DND-41 (cell line): ENCODE measurements around the gene FXYD5.

ENCODE experiments used
- CTCF ChIP-seq: IDR thresholded peaks from 2 replicates; pipeline ENCODE4 v1.5.1; 2012; ENCODE audit warnings: borderline replicate concordance, low read length, moderate library complexity, mild to moderate bottlenecking; ENCODE audit not compliant: poor library complexity, severe bottlenecking; ENCODE audit errors: extremely low read depth
- EZH2 ChIP-seq: IDR thresholded peaks from 3 replicates; pipeline ENCODE4 v1.6.1; 2012; ENCODE audit warnings: borderline replicate concordance, low read depth, mild to moderate bottlenecking, moderate library complexity, low read length, inconsistent platforms; ENCODE audit not compliant: severe bottlenecking

GRCh38 chr19:35194012-35194984 lies 39.8 kb downstream of the FXYD5 start:
- no peak for TF ChIP-seq CTCF
- TF ChIP-seq EZH2: no peak
